ENCODE results near the gene RNF141.

The RNF141 gene

GRCh38 chr11:10540915-10541560, at the start of gene RNF141:
RNF141 (minus strand) TSS chr11:10541187; CDS start chr11:10534158, 7,029 bp downstream.
- DNase-seq (ENCODE audit: low read depth), result peak; percentile 92
- peak within 1 kb of the TSS; percentile 89 for H3K4me3 ChIP-seq (ENCODE audit: low read depth, low read length)
- peak; percentile 77 for TF ChIP-seq CTCF (conservative IDR thresholded peaks at IDR 0.05; ENCODE audit: low read depth, low read length)

- no peak overlapping the region for H3K4me3 ChIP-seq (ENCODE audit: low read depth, low read length)
- TF ChIP-seq CTCF (conservative IDR thresholded peaks at IDR 0.05; ENCODE audit: low read depth, low read length), result no peak
- DNase-seq (ENCODE audit: low read depth), result peak; percentile 29
Measured at GRCh38 chr11:10590218-10590915, 49.4 kb upstream of the RNF141 start.

- peak; percentile 34 for DNase-seq (ENCODE audit: low read depth)
- H3K4me3 ChIP-seq (ENCODE audit: low read depth, low read length), result no peak overlapping the region
- TF ChIP-seq CTCF (conservative IDR thresholded peaks at IDR 0.05; ENCODE audit: low read depth, low read length), result no peak
Measured at GRCh38 chr11:10588904-10589303, 47.9 kb upstream of the RNF141 start.

GRCh38 chr11:10587995-10588394, 47.0 kb upstream of the RNF141 start:
- TF ChIP-seq CTCF (conservative IDR thresholded peaks at IDR 0.05; ENCODE audit: low read depth, low read length), result no peak
- DNase-seq (ENCODE audit: low read depth), result no peak
- no peak overlapping the region for H3K4me3 ChIP-seq (ENCODE audit: low read depth, low read length)

GRCh38 chr11:10587388-10587787, 46.4 kb upstream of the RNF141 start:
- no peak overlapping the region for H3K4me3 ChIP-seq (ENCODE audit: low read depth, low read length)
- TF ChIP-seq CTCF (conservative IDR thresholded peaks at IDR 0.05; ENCODE audit: low read depth, low read length), result no peak
- DNase-seq (ENCODE audit: low read depth), result no peak

GRCh38 chr11:10584071-10584501, 43.1 kb upstream of the RNF141 start:
- H3K4me3 ChIP-seq (ENCODE audit: low read depth, low read length), result no peak overlapping the region
- peak; percentile 65 for DNase-seq (ENCODE audit: low read depth)

More at GRCh38 chr11:10584071-10584501, 43.1 kb upstream of the RNF141 start:
- TF ChIP-seq CTCF (conservative IDR thresholded peaks at IDR 0.05; ENCODE audit: low read depth, low read length), result no peak

All from choroid plexus epithelial cell (primary cell).